ENCODE data around the gene ARPC5.
"Not testable (repeated sequence)": the region's sequence is repeated elsewhere in the genome, so short reads cannot be mapped to it uniquely, and the experiment has no call there.

Gene ARPC5

GRCh38 chr1:183635606-183636333, at the start of gene ARPC5:
Gene ARPC5 (minus strand): TSS chr1:183635783. CDS start chr1:183635659, 124 bp downstream.
- DNase-seq = peak; percentile 96

GRCh38 chr1:183685112-183685713, 49.6 kb upstream of the ARPC5 start:
- no peak for DNase-seq

GRCh38 chr1:183679363-183679762, 43.8 kb upstream of the ARPC5 start:
- not testable (repeated sequence) for DNase-seq

GRCh38 chr1:183678819-183679218, 43.2 kb upstream of the ARPC5 start:
- DNase-seq = no peak

GRCh38 chr1:183676586-183677189, 41.1 kb upstream of the ARPC5 start:
- DNase-seq = no peak

GRCh38 chr1:183675883-183676585, 40.5 kb upstream of the ARPC5 start:
- no peak for DNase-seq

GRCh38 chr1:183675381-183675780, 39.8 kb upstream of the ARPC5 start:
- no peak for DNase-seq

- no peak for DNase-seq
Observed at GRCh38 chr1:183674886-183675285, 39.3 kb upstream of the ARPC5 start.

- no peak for DNase-seq
Observed at GRCh38 chr1:183674339-183674738, 38.8 kb upstream of the ARPC5 start.

- DNase-seq = no peak
Observed at GRCh38 chr1:183673605-183674323, 38.2 kb upstream of the ARPC5 start.

- no peak for DNase-seq
Observed at GRCh38 chr1:183670169-183670568, 34.6 kb upstream of the ARPC5 start.

GRCh38 chr1:183656355-183656754, 20.8 kb upstream of the ARPC5 start:
- no peak for DNase-seq

- DNase-seq = peak; percentile 76
Observed at GRCh38 chr1:183655562-183656075, 20.0 kb upstream of the ARPC5 start.

- DNase-seq = no peak
Observed at GRCh38 chr1:183654706-183655105, 19.1 kb upstream of the ARPC5 start.

GRCh38 chr1:183653876-183654451, 18.4 kb upstream of the ARPC5 start:
- DNase-seq = no peak

- DNase-seq = no peak
Observed at GRCh38 chr1:183653462-183653794, 17.8 kb upstream of the ARPC5 start.

- DNase-seq = no peak
Observed at GRCh38 chr1:183652547-183653461, 17.2 kb upstream of the ARPC5 start, which contains the start of gene APOBEC4. Gene APOBEC4 (minus strand): TSS chr1:183653316. CDS start chr1:183648781, 4,535 bp downstream.

- DNase-seq = no peak
Observed at GRCh38 chr1:183652107-183652506, 16.5 kb upstream of the ARPC5 start.

GRCh38 chr1:183651612-183652011, 16.0 kb upstream of the ARPC5 start:
- no peak for DNase-seq

- DNase-seq = no peak
Observed at GRCh38 chr1:183648042-183648441, 12.5 kb upstream of the ARPC5 start.

GRCh38 chr1:183646776-183647175, 11.2 kb upstream of the ARPC5 start:
- DNase-seq = no peak
